ENCODE results near the gene BRAF. TPM values are rescaled to one million over a fixed set of nuclear protein-coding genes. Genes with fewer than 3 reads are reported as not detected.

The BRAF gene
- total RNA-seq, 2 donors from 2014 or later = 30.8 to 52.9 TPM

DNA sequence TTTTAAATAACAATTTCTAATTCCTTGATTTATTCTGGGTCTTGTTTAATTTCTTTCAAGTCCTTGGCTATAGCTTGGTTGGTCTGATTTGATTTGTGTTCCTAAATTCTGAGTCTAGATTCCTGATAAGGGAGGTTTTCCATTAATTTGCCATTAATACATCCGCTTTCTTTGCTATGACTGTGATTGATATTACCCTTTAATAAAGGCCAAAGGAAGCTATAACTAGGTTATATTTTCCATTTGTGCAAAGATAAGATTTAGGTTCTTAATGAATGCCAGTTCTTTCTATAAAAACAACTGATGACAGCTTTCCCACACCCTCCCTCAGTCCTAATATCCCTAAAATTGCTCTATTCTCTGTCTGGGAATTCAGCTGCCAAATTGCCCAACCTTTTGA, 200.0 kb downstream of the BRAF start:
- Histone ChIP-seq H3K4me3 (no peak overlapping the region), H3K27ac (no peak overlapping the region), H3K4me1 (replicated peaks) (no peaks in the 10 kb centered on the region), H3K27me3 (replicated peaks; ENCODE audit: insufficient read depth) (no peaks in the 10 kb centered on the region), H3K36me3 (no peaks in the 10 kb centered on the region), H3K9me3 (no peaks in the 10 kb centered on the region)
- 98% methylated on average over 1 of the region's 1 CpG for WGBS
- intact Hi-C loops (cut with DNase I) = no loop called here
- TF ChIP-seq POLR2AphosphoS5 (IDR thresholded peaks at IDR 0.05) (no peak), POLR2A (IDR thresholded peaks at IDR 0.05) (no peak)
- TF ChIP-seq, protein P1, sequence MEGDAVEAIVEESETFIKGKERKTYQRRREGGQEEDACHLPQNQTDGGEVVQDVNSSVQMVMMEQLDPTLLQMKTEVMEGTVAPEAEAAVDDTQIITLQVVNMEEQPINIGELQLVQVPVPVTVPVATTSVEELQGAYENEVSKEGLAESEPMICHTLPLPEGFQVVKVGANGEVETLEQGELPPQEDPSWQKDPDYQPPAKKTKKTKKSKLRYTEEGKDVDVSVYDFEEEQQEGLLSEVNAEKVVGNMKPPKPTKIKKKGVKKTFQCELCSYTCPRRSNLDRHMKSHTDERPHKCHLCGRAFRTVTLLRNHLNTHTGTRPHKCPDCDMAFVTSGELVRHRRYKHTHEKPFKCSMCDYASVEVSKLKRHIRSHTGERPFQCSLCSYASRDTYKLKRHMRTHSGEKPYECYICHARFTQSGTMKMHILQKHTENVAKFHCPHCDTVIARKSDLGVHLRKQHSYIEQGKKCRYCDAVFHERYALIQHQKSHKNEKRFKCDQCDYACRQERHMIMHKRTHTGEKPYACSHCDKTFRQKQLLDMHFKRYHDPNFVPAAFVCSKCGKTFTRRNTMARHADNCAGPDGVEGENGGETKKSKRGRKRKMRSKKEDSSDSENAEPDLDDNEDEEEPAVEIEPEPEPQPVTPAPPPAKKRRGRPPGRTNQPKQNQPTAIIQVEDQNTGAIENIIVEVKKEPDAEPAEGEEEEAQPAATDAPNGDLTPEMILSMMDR (IDR thresholded peaks at IDR 0.05) = no peak
- no peak for DNase-seq (ENCODE audit: low spot score)

DNA sequence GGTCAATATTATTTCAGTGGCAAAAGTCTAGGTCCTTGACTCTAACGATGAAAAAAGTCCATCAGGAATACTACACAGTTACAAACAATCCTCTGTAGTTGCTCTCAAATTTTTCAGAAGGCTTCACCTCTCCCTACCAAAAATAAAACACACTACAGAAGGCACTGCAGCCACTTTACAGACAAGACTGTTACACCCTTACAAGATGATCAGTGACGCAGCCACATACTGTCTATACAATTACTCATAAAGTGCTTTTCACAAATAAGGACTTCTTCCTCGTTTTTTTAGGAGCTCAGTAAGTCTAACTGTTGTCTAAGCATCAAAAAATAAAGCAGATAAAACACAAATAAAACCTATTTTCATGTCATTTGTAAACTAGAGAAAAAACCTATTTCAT, 201.2 kb downstream of the BRAF start:
- no peaks in the 10 kb centered on the region for H3K4me1 ChIP-seq (replicated peaks)
- no peaks in the 10 kb centered on the region for H3K9me3 ChIP-seq
- 86% methylated on average over 3 of the region's 3 CpGs for WGBS
- no peak overlapping the region for H3K27ac ChIP-seq
- DNase-seq (ENCODE audit: low spot score) = no peak
- H3K36me3 ChIP-seq = no peaks in the 10 kb centered on the region
- H3K4me3 ChIP-seq = no peak overlapping the region
- TF ChIP-seq, protein P1 (IDR thresholded peaks at IDR 0.05) = no peak
- TF ChIP-seq POLR2AphosphoS5 (IDR thresholded peaks at IDR 0.05) = no peak
- no peak for TF ChIP-seq POLR2A (IDR thresholded peaks at IDR 0.05)
- intact Hi-C loops (cut with DNase I) = no loop called here
- H3K27me3 ChIP-seq (replicated peaks; ENCODE audit: insufficient read depth) = no peaks in the 10 kb centered on the region

DNA sequence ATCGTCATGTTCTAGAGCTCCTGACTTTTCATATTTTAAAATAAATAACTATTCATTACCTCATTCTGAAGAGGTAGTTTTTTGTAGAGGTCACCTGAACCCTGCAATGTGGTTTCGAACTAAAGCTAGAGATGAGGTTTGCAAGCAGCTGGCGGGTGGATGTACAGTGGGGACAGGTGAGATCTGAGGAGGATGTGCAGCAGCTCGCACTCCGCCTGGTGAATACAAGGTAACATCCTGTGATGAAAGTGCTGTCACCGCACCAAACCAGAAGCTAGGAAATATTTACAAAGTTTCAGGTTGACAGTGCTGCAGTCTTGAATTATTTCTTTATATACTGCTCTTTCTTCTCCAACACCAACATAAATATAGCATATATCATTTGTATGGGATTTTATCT, 201.7 kb downstream of the BRAF start:
- Histone ChIP-seq H3K27me3 (replicated peaks; ENCODE audit: insufficient read depth) (no peaks in the 10 kb centered on the region), H3K4me3 (no peak overlapping the region), H3K4me1 (replicated peaks) (no peaks in the 10 kb centered on the region), H3K36me3 (no peaks in the 10 kb centered on the region), H3K9me3 (no peaks in the 10 kb centered on the region), H3K27ac (no peak overlapping the region)
- no peak for DNase-seq (ENCODE audit: low spot score)
- 95% methylated on average over 6 of the region's 6 CpGs for WGBS
- intact Hi-C loops (cut with DNase I) = no loop called here
- TF ChIP-seq POLR2AphosphoS5 (IDR thresholded peaks at IDR 0.05) (no peak), POLR2A (IDR thresholded peaks at IDR 0.05) (no peak)
- TF ChIP-seq, protein P1 (IDR thresholded peaks at IDR 0.05) = no peak

DNA sequence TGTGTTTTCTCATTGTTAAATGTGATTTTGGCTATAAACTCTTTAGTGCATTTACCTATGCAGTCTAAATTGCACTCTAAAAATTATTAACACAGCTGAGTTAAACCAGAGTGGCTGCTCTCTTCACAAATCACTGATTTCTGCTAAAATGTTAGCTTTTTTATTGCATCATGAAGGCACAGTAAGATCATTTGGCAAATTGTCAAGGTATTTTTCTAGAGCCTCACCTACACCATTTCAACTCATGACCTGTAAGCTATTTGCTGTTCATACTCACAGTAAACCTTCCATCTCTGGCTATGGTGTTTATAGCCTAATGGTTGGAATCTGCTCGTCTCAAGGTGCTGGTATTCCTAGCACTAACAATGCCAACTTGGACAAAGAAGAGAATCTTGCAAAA, 202.5 kb downstream of the BRAF start:
- Histone ChIP-seq H3K36me3 (no peaks in the 10 kb centered on the region), H3K27ac (no peak overlapping the region), H3K9me3 (no peaks in the 10 kb centered on the region), H3K4me3 (no peak overlapping the region), H3K27me3 (replicated peaks; ENCODE audit: insufficient read depth) (no peaks in the 10 kb centered on the region), H3K4me1 (replicated peaks) (no peaks in the 10 kb centered on the region)
- DNase-seq (ENCODE audit: low spot score) = no peak
- intact Hi-C loops (cut with DNase I) = no loop called here
- TF ChIP-seq, protein P1 (IDR thresholded peaks at IDR 0.05) = no peak
- TF ChIP-seq POLR2A (IDR thresholded peaks at IDR 0.05) = no peak
- no peak for TF ChIP-seq POLR2AphosphoS5 (IDR thresholded peaks at IDR 0.05)
- WGBS = 94% methylated on average over 1 of the region's 1 CpG

DNA sequence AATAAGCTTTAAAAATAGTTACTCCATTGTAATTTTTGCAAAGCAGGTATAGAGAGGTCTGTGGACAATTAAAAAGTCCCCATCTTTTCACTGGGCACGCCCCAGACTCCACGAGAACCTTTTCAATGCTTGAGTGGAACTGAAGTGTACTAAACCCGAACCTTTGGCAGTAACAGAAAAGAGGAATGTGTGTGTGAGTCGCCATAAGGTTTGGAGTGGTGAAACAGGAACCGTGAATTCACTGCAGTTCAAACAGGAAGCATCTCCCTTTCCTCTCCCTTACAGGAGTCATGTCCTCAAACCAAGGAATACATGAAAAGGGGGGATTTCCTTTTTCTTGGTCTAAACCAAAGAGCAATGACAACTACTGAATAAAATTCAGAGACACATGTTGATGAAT, 205.0 kb downstream of the BRAF start:
- TF ChIP-seq POLR2A (IDR thresholded peaks at IDR 0.05) (no peak), POLR2AphosphoS5 (IDR thresholded peaks at IDR 0.05) (no peak)
- TF ChIP-seq, protein P1 (IDR thresholded peaks at IDR 0.05) = no peak
- no peaks in the 10 kb centered on the region for H3K36me3 ChIP-seq
- no peak overlapping the region for H3K4me3 ChIP-seq
- WGBS = 58% methylated on average over 5 of the region's 5 CpGs
- no peaks in the 10 kb centered on the region for H3K4me1 ChIP-seq (replicated peaks)
- no peak for DNase-seq (ENCODE audit: low spot score)
- intact Hi-C loops (cut with DNase I) = no loop called here
- no peaks in the 10 kb centered on the region for H3K9me3 ChIP-seq
- H3K27me3 ChIP-seq (replicated peaks; ENCODE audit: insufficient read depth) = no peaks in the 10 kb centered on the region
- H3K27ac ChIP-seq = no peak overlapping the region

All from prostate gland (tissue), 2 donors.